Bronchial epithelial cell (primary cell): ENCODE data around the gene WARS2. TPM values are rescaled to one million over a fixed set of nuclear protein-coding genes. Genes with fewer than 3 reads are reported as not detected.
"Not testable (repeated sequence)": the region's sequence is repeated elsewhere in the genome, so short reads cannot be mapped to it uniquely, and the experiment has no call there.

Experiments
- DNase-seq: peaks from one replicate; pipeline ENCODE4 v3.0.0-alpha.2; 2010; ENCODE audit warnings: low read depth
- FAIRE-seq: peaks from 2 replicates; lab custom pipeline; 2011; peaks lifted over from hg19 to GRCh38; lab: Jason Lieb, UNC
- H3K27me3 ChIP-seq: 2 replicates; pipeline ENCODE4 v1.5.1; 2011; ENCODE audit warnings: low read length; ENCODE audit not compliant: control insufficient read depth, insufficient read depth
- H3K36me3 ChIP-seq: 2 replicates; pipeline ENCODE4 v1.5.1; 2011; ENCODE audit warnings: low read length; ENCODE audit not compliant: control insufficient read depth, insufficient read depth
- H3K4me3 ChIP-seq: 2 replicates; pipeline ENCODE4 v1.5.1; 2011; ENCODE audit warnings: mild to moderate bottlenecking, low read depth, low read length, control low read depth
- total RNA-seq: library from RNA; depleted of rRNA; stranded (reverse); fragments of >200 nt; gene quantifications from 2 replicates; pipeline ENCODE4 v1.2.1, GENCODE V29; 2014
- TF ChIP-seq, protein P1 (sequence below): IDR thresholded peaks from 2 replicates; pipeline ENCODE4 v1.5.1; 2011; ENCODE audit warnings: mild to moderate bottlenecking, moderate library complexity, low read length, control low read depth, inconsistent platforms; ENCODE audit not compliant: insufficient read depth, severe bottlenecking

Gene WARS2
- total RNA-seq, 1 donor from 2014 or later = 15.3 TPM

DNA sequence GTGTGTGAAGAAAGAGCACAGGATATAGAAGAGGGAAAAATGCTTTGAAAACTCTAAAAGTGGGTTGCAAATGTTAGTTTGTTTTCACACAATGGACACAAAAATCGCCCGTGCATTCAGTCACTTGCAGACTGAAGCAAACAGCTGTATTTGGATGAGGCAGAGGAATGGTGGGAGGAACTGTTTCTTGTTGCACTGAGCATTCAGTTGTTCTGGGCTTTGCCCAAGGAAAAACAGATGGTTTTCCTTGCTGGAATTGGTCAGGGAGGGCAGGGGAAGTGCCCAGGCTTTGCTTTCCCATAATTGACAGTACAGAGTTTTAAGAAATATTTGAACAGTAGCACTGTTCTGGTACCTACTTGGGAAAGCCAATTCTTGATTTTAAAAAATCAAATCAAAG, 19.5 kb upstream of the WARS2 start:
- peaks cover 2% of the 10 kb centered on the region for H3K36me3 ChIP-seq
- H3K27me3 ChIP-seq = no peaks in the 10 kb centered on the region
- DNase-seq (no peak), FAIRE-seq (no peak)
- TF ChIP-seq, protein P1, sequence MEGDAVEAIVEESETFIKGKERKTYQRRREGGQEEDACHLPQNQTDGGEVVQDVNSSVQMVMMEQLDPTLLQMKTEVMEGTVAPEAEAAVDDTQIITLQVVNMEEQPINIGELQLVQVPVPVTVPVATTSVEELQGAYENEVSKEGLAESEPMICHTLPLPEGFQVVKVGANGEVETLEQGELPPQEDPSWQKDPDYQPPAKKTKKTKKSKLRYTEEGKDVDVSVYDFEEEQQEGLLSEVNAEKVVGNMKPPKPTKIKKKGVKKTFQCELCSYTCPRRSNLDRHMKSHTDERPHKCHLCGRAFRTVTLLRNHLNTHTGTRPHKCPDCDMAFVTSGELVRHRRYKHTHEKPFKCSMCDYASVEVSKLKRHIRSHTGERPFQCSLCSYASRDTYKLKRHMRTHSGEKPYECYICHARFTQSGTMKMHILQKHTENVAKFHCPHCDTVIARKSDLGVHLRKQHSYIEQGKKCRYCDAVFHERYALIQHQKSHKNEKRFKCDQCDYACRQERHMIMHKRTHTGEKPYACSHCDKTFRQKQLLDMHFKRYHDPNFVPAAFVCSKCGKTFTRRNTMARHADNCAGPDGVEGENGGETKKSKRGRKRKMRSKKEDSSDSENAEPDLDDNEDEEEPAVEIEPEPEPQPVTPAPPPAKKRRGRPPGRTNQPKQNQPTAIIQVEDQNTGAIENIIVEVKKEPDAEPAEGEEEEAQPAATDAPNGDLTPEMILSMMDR = no peak
- H3K4me3 ChIP-seq = no peak overlapping the region

DNA sequence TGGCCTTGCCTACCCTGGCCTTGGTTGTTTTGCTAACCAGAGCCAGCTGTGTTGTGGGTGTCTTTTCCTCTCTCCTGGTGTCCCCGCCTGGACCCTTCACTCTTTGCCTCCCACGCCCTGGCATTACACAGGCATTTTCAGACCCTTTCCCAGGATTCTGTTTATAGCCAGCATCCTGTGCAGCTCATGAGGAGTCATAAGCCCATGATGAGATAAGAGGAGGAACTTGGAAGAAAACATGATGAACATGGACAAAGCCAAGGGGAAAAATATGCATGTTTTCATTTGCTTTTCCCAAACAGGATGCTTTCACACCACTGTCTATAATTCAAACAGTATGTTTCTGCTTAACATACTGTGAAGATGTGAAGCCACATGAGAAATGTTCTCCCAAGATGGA, 18.7 kb upstream of the WARS2 start:
- FAIRE-seq = no peak
- no peak for DNase-seq
- TF ChIP-seq, protein P1 = no peak
- Histone ChIP-seq H3K27me3 (no peaks in the 10 kb centered on the region), H3K4me3 (no peak overlapping the region), H3K36me3 (peaks cover 2% of the 10 kb centered on the region)

DNA sequence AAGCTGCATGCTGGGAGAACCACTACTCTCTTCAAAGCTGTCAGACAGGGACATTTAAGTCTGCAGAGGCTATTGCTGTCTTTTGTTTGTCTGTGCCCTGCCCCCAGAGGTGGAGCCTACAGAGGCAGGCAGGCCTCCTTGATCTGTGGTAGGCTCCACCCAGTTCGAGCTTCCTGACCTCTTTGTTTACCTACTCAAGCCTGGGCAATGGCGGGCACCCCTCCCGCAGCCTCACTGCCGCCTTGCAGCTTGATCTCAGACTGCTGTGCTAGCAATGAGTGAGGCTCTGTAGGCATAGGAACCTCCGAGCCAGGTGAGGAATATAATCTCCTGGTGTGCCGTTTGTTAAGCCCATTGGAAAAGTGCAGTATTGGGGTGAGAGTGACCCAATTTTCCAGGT, 16.3 kb upstream of the WARS2 start:
- FAIRE-seq, H3K4me3 ChIP-seq, H3K27me3 ChIP-seq, H3K36me3 ChIP-seq, DNase-seq: not testable (repeated sequence)

DNA sequence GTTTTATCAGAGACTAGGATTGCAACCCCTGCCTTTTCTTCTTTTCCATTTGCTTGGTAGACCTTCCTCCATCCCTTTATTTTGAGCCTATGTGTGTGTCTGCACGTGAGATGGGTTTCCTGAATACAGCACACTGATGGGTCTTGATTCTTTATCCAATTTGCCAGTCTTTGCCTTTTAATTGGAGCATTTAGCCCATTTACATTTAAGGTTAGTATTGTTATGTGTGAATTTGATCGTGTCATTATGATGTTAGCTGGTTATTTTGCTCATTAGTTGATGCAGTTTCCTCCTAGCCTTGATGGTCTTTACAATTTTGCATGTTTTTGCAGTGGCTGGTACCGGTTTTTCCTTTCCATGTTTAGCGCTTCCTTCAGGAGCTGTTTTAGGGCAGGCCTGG, 14.6 kb upstream of the WARS2 start:
- H3K27me3 ChIP-seq, H3K4me3 ChIP-seq, FAIRE-seq, H3K36me3 ChIP-seq, DNase-seq: not testable (repeated sequence)

DNA sequence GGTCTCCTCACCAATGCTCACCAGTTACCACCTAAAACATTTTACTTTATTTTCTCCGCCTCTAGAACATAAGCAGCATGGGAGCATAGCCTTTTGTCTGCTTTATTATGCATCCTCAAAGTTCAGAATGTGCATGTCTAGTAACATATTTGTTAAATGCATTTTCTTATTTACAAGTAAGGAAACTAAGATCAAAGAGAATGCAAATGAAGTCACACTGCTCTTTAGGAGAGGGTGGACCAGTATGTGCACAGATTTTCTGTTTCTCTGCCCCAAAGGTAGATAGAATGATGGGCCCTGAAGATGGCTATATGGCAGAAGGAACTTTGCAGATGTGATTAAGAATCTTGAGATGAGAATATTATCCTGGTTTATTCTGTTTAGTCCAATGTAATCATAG, 9.7 kb upstream of the WARS2 start:
- TF ChIP-seq, protein P1 = no peak
- no peaks in the 10 kb centered on the region for H3K27me3 ChIP-seq
- H3K36me3 ChIP-seq = no peaks in the 10 kb centered on the region
- FAIRE-seq (no peak), DNase-seq (no peak)
- H3K4me3 ChIP-seq = no peak overlapping the region

DNA sequence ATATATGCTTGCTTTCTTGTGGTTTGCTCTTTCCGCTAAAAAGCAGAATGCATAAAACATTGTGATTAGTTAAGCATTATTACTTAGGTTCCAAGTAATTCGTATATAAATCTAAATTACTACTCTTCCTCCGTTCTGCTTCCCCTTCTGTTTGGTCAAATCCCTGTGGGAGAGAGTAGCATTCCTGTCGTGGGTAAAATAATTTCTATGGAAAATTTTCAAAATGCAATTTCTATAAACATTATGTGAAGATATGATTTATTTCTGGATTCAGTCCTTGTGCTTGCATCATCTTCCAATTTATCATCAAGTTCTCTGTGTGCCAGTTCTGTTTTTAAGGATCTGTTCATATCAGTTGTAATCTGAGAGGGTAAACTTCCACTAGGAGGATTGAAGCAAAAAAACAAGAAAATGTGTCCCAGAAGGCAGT, 7.2 kb upstream of the WARS2 start:
- FAIRE-seq (no peak), DNase-seq (no peak)
- no peaks in the 10 kb centered on the region for H3K27me3 ChIP-seq
- H3K4me3 ChIP-seq = no peak overlapping the region
- TF ChIP-seq, protein P1 = no peak
- H3K36me3 ChIP-seq = no peaks in the 10 kb centered on the region

DNA sequence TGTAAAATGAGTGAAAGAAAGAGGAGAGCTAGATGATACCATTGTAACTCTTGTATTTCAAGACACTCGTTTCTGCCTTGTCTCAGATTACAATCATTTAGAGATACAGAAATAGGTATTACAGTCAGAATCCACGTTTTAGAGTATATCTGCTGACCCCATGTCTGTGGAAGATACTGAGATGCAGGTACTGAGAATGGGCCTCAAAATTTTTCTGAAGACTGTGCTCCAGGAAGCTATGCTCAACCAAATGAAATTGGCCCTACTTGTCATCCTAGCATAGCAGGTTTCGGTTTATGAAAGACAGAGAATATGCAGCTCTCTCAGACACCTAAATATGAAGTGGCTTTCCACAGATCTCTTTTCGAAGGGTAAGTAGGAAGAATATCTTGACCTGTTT, 6.0 kb upstream of the WARS2 start:
- Histone ChIP-seq H3K36me3 (no peaks in the 10 kb centered on the region), H3K27me3 (no peaks in the 10 kb centered on the region), H3K4me3 (no peak overlapping the region)
- TF ChIP-seq, protein P1 = no peak
- no peak for FAIRE-seq
- no peak for DNase-seq
